IPS-15b (cell line): ENCODE results near the gene LDLRAD4.

ENCODE experiments used
- H3K27me3 ChIP-seq: one replicate; pipeline ENCODE4 v1.6.1; 2013; ENCODE audit warnings: low read length; ENCODE audit not compliant: control insufficient read depth, insufficient read depth
- H3K36me3 ChIP-seq: one replicate; pipeline ENCODE4 v1.6.1; 2013; ENCODE audit warnings: low read length; ENCODE audit not compliant: control insufficient read depth, insufficient read depth
- H3K4me1 ChIP-seq: one replicate; pipeline ENCODE4 v1.6.1; 2013; ENCODE audit warnings: mild to moderate bottlenecking, low read length; ENCODE audit not compliant: control insufficient read depth, insufficient read depth
- H3K4me3 ChIP-seq: one replicate; pipeline ENCODE4 v1.5.1; 2013; ENCODE audit warnings: low read depth, low read length
- H3K9ac ChIP-seq: one replicate; pipeline ENCODE4 v1.6.1; 2013; ENCODE audit warnings: low read depth, mild to moderate bottlenecking, low read length
- H3K9me3 ChIP-seq: one replicate; pipeline ENCODE4 v1.6.1; 2013; ENCODE audit warnings: mild to moderate bottlenecking, low read length; ENCODE audit not compliant: control insufficient read depth, insufficient read depth

The LDLRAD4 gene

DNA sequence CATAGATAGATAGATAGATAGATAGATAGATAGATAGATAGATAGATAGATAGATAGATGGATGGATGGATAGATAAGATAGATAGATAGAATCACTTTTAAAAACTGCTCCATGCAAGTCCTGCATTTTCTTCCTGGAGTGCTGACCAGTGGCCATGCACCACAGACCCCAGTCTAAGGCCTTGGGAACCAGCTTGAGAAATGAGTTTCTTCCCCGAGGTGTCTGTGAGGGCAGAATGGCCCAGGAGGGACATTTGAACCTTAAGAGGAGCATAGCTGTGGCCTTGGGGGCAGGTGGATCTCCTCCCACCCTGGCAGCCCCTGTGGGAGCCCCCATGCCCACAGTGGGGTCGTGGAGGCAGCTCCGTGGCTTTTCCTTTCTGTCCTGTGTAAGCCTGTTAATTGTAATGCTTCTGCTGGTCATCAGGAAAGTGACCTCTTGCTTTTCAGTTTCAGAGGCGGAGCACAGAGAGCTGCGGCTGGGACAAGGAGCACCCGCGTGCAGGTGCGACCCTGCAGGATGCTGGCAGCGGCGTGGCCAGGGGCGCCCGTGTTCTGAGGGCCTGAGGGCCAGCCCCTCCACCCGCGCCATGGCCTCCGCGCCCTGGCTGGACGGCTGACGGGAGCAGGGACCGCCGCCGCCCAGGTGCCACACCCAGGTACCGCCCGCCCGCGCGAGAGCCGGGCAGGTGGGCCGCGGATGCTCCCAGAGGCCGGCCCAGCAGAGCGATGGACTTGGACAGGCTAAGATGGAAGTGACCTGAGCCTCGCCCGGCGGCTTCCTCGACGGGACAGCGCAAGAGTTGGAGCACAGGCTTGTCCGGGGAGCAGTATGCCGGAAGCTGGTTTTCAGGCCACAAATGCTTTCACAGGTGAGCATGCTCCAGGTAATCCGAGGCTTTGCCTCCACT, 168.6 kb downstream of the LDLRAD4 start:
- Histone ChIP-seq H3K36me3 (no peaks in the 10 kb centered on the region), H3K9ac (no peak overlapping the region), H3K9me3 (no peaks in the 10 kb centered on the region), H3K27me3 (no peaks in the 10 kb centered on the region), H3K4me3 (no peak overlapping the region), H3K4me1 (no peaks in the 10 kb centered on the region)

DNA sequence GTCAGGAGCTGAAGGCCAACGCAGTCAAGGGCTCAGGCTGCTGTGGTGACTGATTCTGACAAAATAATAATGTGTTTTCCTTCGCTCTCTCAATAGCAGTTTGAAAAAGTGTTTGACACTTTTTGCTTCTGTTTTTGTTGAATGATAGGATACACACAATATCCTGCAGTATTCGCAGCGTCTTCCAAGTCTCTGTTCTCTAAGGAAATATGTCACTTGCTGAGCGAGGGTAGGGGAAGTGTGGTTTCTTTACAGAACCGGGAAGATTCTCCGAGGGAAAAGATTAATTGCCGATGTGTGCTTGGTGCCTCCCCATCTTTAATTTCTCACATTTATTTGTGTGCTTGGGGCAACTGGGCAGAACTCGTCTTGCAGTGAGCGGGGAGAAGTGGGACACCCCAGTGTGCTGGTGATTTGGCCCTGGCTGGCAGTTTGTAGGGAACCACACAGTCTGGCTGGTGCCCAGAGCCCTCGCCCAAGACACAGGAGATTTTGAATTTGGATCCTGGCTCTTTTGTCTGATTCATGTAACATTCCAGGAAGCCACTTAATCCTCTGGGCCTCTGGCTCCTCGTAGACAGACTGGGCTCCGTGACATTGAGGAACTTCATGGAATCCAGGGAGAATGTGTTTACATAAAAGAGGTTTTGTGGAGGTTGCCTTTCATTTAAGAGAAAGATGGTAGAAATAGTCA, 169.4 kb downstream of the LDLRAD4 start:
- H3K9ac ChIP-seq, result no peak overlapping the region
- no peaks in the 10 kb centered on the region for H3K36me3 ChIP-seq
- no peaks in the 10 kb centered on the region for H3K9me3 ChIP-seq
- no peaks in the 10 kb centered on the region for H3K4me1 ChIP-seq
- no peak overlapping the region for H3K4me3 ChIP-seq
- H3K27me3 ChIP-seq, result no peaks in the 10 kb centered on the region

DNA sequence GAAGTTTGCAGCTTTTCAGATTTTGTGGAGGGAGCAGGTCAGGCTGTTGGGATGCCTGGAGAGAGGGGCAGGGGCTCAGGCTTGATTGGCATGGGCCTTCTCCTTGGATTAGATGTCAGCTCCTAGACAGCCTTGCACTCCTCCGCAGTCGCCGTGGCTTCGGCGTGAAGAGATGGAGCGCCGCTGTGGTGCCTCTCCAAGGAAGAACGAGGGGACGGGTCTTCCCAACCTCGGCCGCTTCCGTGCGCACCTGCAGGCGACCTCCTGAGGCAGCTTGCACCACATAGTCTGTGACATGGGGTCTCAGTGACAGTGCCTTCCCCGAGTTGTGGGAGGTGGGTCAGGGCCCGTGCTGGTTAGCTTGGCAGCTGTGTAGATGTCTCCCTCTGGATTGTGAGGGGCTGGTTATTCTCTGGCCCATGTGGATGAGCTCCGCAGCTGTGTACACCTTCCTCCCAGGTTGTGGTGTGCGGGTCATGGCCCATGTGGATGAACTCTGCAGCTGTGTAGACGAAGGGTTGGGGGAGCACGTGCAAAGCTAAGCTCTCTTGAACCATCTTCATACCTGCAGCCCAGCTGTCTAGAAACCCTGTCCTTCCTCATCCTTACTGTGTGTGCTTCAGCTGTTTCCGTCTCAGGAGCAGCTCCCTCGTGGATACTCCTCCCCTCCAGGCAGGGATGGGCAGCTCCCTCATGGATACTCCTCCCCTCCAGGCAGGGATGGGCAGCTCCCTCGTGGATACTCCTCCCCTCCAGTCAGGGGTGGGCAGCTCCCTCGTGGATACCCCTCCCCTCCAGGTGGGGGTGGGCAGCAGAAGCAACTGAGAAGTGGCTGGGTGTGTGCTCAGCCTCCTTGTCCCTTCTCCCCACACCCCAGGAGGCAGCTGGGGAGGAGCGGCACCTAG, 170.3 kb downstream of the LDLRAD4 start:
- no peak overlapping the region for H3K4me3 ChIP-seq
- no peaks in the 10 kb centered on the region for H3K36me3 ChIP-seq
- H3K27me3 ChIP-seq, result no peaks in the 10 kb centered on the region
- no peak overlapping the region for H3K9ac ChIP-seq
- H3K9me3 ChIP-seq, result no peaks in the 10 kb centered on the region
- no peaks in the 10 kb centered on the region for H3K4me1 ChIP-seq

DNA sequence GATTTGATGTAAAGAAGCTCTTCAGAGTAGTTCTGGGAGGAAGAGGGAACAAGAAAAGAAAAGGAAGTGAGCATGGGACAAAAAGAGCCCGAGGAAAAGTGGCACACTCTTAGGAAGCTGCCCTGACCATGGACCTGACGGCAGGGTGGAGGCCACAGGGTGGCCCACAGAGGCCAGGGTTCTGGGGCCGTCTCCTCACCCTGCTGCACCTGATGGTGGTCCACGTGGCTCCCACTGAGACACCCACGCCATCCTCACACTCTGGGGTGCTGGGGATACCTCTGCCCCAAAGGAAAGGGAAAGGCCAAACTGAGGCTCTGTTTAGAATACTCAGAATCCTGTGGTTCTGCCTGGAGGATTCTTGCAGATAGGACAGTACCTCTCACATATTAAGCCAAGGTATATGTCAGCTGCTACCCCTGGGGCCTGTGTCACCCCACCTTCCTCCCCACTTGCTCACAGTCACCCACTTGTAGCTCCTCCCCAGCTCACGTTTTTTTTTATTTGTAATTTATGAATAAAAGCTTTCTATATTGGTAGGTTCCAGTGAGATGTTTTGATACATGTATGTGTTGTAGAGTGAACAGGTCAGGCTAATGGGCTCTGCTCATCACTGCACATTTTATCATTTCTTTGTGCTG, 171.1 kb downstream of the LDLRAD4 start:
- Histone ChIP-seq H3K9me3 (no peaks in the 10 kb centered on the region), H3K4me3 (no peak overlapping the region), H3K36me3 (no peaks in the 10 kb centered on the region), H3K27me3 (no peaks in the 10 kb centered on the region), H3K9ac (no peak overlapping the region), H3K4me1 (no peaks in the 10 kb centered on the region)

DNA sequence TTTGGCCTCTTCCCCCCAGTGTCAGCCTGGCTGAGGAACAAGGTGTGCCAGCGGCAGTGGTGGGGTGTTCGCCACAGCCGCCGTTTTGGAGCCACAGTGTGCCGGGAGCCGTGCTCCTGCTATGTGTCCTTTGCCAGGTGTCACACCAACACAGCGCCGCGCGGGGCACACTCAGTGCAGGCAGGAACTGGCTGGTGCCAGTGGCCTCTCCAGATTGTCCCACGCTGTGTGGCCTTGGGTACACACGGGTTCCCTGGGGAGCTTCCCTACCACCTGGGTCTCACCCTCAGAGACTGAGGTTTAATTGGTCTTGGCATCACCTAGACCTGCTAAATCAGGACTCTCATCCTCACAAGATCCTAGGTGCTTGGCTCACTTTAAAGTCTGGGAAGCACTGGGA, 171.6 kb downstream of the LDLRAD4 start:
- Histone ChIP-seq H3K27me3 (no peaks in the 10 kb centered on the region), H3K9ac (no peak overlapping the region), H3K4me1 (no peaks in the 10 kb centered on the region), H3K9me3 (no peaks in the 10 kb centered on the region), H3K36me3 (no peaks in the 10 kb centered on the region), H3K4me3 (no peak overlapping the region)

DNA sequence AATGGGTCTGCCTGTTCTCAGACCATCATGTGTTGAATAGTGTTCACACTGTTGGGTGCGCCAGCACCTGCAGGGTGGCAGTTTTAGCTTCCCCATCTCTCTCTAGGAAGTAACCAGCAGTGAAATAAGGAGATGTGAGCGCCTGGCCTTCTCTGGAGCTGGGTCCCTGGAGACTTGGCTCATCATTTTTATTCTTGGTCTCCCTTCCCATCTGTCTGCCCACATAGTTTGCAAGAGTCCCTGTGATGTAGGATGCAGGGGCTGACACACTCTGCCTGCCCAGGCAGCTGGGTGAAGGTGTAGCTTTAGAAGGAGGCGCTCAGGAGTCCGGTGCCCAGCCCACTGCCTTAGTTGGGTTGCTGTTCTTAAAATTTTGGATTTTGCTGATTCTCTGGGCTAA, 172.2 kb downstream of the LDLRAD4 start:
- H3K4me1 ChIP-seq, result no peaks in the 10 kb centered on the region
- no peak overlapping the region for H3K4me3 ChIP-seq
- H3K36me3 ChIP-seq, result no peaks in the 10 kb centered on the region
- H3K9me3 ChIP-seq, result no peaks in the 10 kb centered on the region
- no peaks in the 10 kb centered on the region for H3K27me3 ChIP-seq
- H3K9ac ChIP-seq, result no peak overlapping the region

DNA sequence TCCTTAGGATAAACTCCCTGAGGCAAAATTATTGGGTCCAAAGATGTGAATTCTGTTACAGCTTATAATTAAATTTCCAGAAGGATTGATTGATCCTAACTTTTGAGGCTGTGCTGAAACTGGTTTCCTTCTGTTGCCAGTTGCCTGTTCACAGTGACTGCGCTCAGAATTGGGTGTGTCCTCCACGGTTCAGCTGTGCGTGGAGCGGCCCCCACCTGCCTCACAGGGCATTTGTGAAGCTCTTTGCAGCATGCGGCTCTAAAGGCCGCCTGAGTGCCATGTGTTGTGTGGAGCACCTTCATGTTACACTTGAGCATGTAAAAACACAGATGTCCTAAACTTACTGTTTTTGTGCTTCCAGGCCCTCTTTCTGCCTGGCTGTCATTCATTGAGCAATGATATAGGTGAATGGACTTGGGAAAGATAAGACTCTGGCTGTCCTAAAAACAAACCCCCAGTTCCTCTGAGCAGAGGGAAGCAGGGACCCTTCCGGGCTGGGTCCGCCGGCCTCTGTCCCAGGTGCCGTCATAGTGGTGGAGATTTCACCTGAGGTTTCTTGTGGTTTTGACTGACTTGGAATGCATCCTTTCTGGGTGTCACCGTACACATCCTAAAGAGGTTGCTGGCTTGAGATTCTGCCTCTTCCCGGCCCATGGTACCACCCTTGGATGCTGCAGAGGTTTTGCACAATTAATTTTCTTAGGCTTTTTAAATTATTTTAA, 173.6 kb downstream of the LDLRAD4 start:
- no peaks in the 10 kb centered on the region for H3K36me3 ChIP-seq
- no peaks in the 10 kb centered on the region for H3K27me3 ChIP-seq
- H3K4me1 ChIP-seq, result no peaks in the 10 kb centered on the region
- H3K9ac ChIP-seq, result no peak overlapping the region
- no peak overlapping the region for H3K4me3 ChIP-seq
- H3K9me3 ChIP-seq, result no peaks in the 10 kb centered on the region

DNA sequence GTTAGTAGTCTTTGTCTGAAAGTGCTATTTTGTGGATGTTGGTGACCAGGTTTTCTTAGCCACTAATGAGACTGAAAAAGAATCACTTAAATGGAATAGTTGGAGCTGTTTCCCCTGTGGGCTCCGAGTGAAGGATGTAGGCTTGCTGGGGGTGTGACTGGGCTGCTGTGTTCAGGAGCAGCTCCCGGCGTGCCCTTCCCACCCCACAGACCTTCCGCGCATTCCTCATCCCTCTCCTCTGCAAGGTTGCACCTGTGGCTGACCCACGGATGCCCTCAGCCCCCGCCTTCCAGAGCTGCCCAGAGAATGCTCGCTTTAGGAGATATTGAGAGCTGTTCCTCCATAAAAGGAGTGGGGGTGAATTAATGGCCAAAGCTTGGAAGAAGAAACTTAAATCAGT, 174.3 kb downstream of the LDLRAD4 start:
- H3K27me3 ChIP-seq, result no peaks in the 10 kb centered on the region
- H3K4me1 ChIP-seq, result no peaks in the 10 kb centered on the region
- no peaks in the 10 kb centered on the region for H3K9me3 ChIP-seq
- no peaks in the 10 kb centered on the region for H3K36me3 ChIP-seq
- H3K9ac ChIP-seq, result no peak overlapping the region
- H3K4me3 ChIP-seq, result no peak overlapping the region

DNA sequence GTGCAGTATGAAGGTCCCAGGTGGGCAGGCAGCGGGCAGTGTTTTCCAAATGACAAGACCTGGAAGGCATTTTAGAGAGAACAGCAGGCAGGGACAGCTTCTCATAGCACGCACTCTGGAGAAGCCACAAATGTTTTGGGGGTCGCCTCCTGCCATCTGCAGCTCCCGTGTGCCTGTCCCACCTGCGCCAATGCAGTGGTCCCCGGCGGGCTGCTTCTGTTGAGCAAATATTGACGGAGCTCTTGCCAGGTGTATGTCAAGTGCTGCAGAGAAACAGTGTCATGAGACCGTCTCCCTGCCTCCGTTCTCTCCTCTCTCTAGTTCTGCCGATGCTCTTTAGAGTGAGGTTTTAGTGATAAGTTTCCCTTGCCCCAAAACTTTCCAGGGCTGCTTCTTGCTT, 174.8 kb downstream of the LDLRAD4 start:
- no peaks in the 10 kb centered on the region for H3K4me1 ChIP-seq
- H3K9me3 ChIP-seq, result no peaks in the 10 kb centered on the region
- H3K4me3 ChIP-seq, result no peak overlapping the region
- no peaks in the 10 kb centered on the region for H3K36me3 ChIP-seq
- no peak overlapping the region for H3K9ac ChIP-seq
- no peaks in the 10 kb centered on the region for H3K27me3 ChIP-seq

DNA sequence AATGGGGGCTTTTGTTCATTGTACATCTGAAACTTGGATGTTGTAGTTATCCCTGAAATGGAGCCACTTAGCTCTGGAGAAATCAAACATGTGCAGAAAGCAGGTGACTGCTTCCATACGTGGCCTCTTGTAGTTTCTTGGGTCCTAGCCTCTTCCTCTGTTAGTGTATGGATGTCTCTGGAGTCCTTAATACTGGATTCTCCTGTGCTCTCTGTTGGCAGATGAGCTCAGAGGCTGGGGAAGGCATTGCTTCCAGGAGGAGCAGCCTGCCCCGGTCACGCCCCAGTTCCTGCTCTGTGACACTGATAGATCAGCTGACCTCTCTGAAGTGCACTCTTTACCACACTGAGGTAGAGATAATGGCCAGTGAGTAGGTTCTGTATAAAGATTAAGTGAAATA, 176.2 kb downstream of the LDLRAD4 start:
- Histone ChIP-seq H3K9ac (no peak overlapping the region), H3K9me3 (no peaks in the 10 kb centered on the region), H3K4me3 (no peak overlapping the region), H3K27me3 (no peaks in the 10 kb centered on the region), H3K4me1 (no peaks in the 10 kb centered on the region), H3K36me3 (no peaks in the 10 kb centered on the region)

DNA sequence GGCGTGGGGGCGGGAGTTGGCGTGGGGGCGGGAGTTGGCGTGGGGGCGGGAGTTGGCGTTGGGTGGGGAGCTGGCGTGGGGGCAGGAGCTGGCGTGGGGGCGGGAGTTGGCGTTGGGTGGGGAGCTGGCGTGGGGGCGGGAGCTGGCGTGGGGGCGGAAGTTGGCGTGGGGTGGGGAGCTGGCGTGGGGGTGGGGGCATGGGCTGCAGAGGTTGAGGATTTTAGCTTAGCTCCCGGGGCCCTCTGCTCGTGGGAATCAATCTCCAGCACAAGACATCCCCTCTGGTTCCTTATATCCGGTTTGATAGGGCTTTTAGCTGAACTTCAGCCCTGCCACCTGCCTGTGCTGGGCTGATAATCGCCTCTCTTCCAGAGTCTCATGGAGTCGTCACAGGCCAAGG, 177.0 kb downstream of the LDLRAD4 start:
- Histone ChIP-seq H3K9ac (no peak overlapping the region), H3K4me1 (no peaks in the 10 kb centered on the region), H3K4me3 (no peak overlapping the region), H3K9me3 (no peaks in the 10 kb centered on the region), H3K27me3 (no peaks in the 10 kb centered on the region), H3K36me3 (no peaks in the 10 kb centered on the region)
